Measurements from ENCODE around the gene EYA4. TPM values are rescaled to one million over a fixed set of nuclear protein-coding genes. Genes with fewer than 3 reads are reported as not detected.

The EYA4 gene
- total and polyA plus RNA-seq, 3 donors from 2014 or later: 8.1 to 11.3 (median 10.7) TPM

DNA sequence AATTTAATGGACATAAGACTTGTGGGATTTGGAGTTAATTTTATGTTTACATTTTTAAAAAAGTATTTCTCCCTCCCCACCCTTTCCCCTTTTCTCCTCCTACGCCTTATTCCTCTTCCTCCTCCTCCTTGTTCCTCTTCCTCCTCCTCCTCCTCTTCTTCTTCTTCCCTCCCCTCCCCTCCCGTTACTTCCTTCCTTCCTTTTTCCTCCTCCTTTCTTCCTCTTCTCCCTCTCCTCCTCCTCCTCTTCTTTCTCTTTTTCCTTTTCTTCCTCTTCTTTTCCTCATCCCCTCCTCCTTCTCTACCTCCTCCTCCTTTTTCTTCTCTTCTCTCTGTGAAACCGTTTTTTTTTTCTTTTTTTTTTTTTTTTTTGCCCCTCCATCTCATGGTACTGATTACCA, 139.6 kb downstream of the EYA4 start:
- intact Hi-C loops (cut with DNase I; ENCODE audit: low total_unique reads): no loop called here
- 79 to 82% methylated on average over 3 of the region's 3 CpGs for WGBS, 2 donors
- Histone ChIP-seq H3K27me3 (no peaks in the 10 kb centered on the region), H3K27ac (no peak overlapping the region), H3K4me3 (no peak overlapping the region), H3K36me3 (ENCODE audit: low read depth, missing control alignments) (no peaks in the 10 kb centered on the region), H3K9me3 (no peaks in the 10 kb centered on the region), H3K4me1 (no peaks in the 10 kb centered on the region)
- no peak for DNase-seq
- no peak for TF ChIP-seq POLR2A (IDR thresholded peaks at IDR 0.05)
- TF ChIP-seq, protein P1, sequence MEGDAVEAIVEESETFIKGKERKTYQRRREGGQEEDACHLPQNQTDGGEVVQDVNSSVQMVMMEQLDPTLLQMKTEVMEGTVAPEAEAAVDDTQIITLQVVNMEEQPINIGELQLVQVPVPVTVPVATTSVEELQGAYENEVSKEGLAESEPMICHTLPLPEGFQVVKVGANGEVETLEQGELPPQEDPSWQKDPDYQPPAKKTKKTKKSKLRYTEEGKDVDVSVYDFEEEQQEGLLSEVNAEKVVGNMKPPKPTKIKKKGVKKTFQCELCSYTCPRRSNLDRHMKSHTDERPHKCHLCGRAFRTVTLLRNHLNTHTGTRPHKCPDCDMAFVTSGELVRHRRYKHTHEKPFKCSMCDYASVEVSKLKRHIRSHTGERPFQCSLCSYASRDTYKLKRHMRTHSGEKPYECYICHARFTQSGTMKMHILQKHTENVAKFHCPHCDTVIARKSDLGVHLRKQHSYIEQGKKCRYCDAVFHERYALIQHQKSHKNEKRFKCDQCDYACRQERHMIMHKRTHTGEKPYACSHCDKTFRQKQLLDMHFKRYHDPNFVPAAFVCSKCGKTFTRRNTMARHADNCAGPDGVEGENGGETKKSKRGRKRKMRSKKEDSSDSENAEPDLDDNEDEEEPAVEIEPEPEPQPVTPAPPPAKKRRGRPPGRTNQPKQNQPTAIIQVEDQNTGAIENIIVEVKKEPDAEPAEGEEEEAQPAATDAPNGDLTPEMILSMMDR (IDR thresholded peaks at IDR 0.05): no peak

DNA sequence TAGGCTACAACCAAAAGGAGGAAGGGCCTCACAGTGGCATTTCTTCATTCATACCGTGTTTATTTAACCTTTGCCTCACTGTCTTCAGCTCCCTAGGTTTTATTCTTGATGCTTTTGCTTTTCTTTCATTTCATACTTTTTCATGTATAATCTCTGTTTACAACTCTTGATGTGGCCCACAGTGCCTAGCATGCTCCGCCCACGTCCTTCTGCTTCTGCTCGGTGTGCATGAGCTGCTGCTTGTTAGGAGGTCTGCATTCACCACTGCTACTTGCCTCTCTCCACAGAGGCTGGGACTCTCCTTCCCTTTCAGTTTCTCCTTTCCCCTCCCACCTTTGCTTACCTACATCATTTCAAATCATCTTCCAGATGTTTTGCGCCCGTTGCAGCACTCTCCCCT, 147.6 kb downstream of the EYA4 start:
- Histone ChIP-seq H3K4me1 (no peaks in the 10 kb centered on the region), H3K4me3 (no peak overlapping the region), H3K27ac (no peak overlapping the region), H3K27me3 (no peaks in the 10 kb centered on the region), H3K9me3 (no peaks in the 10 kb centered on the region), H3K36me3 (ENCODE audit: low read depth, missing control alignments) (no peaks in the 10 kb centered on the region)
- WGBS, 2 donors: 81 to 82% methylated on average over 6 of the region's 6 CpGs
- no peak for DNase-seq
- no peak for TF ChIP-seq POLR2A (IDR thresholded peaks at IDR 0.05)
- TF ChIP-seq, protein P1 (IDR thresholded peaks at IDR 0.05): no peak
- intact Hi-C loops (cut with DNase I; ENCODE audit: low total_unique reads): no loop called here

DNA sequence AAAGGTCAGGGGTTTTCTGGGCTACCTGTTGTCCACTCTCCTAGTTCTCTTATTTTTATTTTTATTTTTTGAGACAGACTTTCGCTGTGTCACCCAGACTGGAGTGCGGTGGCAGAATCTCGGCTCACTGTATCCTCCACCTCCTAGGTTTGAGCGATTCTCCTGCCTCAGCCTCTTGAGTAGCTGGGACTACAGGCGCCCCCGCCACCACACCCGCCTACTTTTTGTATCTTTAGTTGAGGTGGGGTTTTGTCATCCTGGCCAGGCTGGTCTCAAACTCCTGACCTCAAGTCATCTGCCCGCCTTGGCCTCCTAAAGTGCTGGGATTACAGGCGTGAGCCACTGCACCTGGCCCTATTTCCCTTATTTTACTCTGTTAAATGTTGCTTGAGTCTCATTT, 149.0 kb downstream of the EYA4 start:
- 92 to 98% methylated on average over 9 of the region's 9 CpGs for WGBS, 2 donors
- Histone ChIP-seq H3K4me3 (no peak overlapping the region), H3K36me3 (ENCODE audit: low read depth, missing control alignments) (no peaks in the 10 kb centered on the region), H3K9me3 (no peaks in the 10 kb centered on the region), H3K27ac (no peak overlapping the region), H3K27me3 (no peaks in the 10 kb centered on the region), H3K4me1 (no peaks in the 10 kb centered on the region)
- no peak for DNase-seq
- intact Hi-C loops (cut with DNase I; ENCODE audit: low total_unique reads): no loop called here
- TF ChIP-seq, protein P1 (IDR thresholded peaks at IDR 0.05): no peak
- TF ChIP-seq POLR2A (IDR thresholded peaks at IDR 0.05): no peak

DNA sequence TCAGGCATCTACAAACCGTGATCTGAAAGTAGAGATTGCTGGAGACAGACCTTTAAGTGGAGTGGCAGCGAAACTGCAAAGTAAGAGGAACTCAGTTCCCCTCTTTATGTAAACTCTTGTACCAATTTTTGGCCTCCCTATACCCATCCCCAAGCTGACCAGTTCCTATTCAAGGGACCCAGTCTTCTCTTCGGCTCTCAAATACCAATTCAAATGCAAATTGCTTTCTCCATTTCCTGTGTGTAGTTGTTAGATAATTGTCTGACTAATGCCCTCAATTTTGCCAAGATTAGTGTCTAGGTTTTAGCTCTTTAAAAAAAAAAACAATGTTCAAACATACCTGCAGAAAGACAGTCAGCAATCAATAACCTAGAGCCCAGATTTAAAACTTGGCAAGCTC, 150.9 kb downstream of the EYA4 start:
- no peaks in the 10 kb centered on the region for H3K9me3 ChIP-seq
- H3K4me3 ChIP-seq: no peak overlapping the region
- no peak overlapping the region for H3K27ac ChIP-seq
- no peaks in the 10 kb centered on the region for H3K36me3 ChIP-seq (ENCODE audit: low read depth, missing control alignments)
- H3K4me1 ChIP-seq: no peaks in the 10 kb centered on the region
- 66 to 85% methylated on average over 3 of the region's 3 CpGs for WGBS, 2 donors
- intact Hi-C loops (cut with DNase I; ENCODE audit: low total_unique reads): no loop called here
- DNase-seq: no peak
- H3K27me3 ChIP-seq: no peaks in the 10 kb centered on the region
- TF ChIP-seq, protein P1 (IDR thresholded peaks at IDR 0.05): no peak
- no peak for TF ChIP-seq POLR2A (IDR thresholded peaks at IDR 0.05)

DNA sequence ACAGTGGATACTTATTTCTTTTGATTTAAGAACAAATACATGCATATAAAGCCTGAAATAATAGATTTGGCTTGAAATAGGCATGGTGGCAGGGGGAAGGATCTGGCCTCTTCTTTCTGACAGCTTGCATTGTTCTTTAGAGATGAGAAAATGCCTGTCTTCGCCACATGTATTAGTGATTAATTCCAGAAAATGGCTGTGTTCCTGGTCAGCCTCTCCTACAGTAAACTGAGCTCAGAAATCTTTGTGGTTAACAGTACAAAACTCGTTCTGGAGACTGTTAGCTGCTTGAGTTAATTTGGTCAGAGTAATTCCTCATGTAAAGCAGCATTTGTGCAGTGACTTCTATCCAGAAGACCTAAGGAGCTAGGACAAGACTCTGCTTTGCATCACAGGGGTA, 151.5 kb downstream of the EYA4 start:
- Histone ChIP-seq H3K36me3 (ENCODE audit: low read depth, missing control alignments) (no peaks in the 10 kb centered on the region), H3K27me3 (no peaks in the 10 kb centered on the region), H3K4me3 (no peak overlapping the region), H3K4me1 (no peaks in the 10 kb centered on the region), H3K9me3 (no peaks in the 10 kb centered on the region), H3K27ac (no peak overlapping the region)
- WGBS, 2 donors: 75 to 85% methylated on average over 2 of the region's 2 CpGs
- intact Hi-C loops (cut with DNase I; ENCODE audit: low total_unique reads): no loop called here
- DNase-seq: no peak
- no peak for TF ChIP-seq POLR2A (IDR thresholded peaks at IDR 0.05)
- TF ChIP-seq, protein P1 (IDR thresholded peaks at IDR 0.05): no peak
